Measurements from ENCODE around the gene PCDH9.

The PCDH9 gene

GRCh38 chr13:67014399-67014798 lies 215.7 kb downstream of the PCDH9 start:
- no peak for TF ChIP-seq CTCF (IDR thresholded peaks at IDR 0.05; ENCODE audit: insufficient read depth, low read length, poor library complexity, severe bottlenecking)
- no peak for DNase-seq (ENCODE audit: extremely low read depth, insufficient read length)
- no peak overlapping the region for H3K4me3 ChIP-seq (replicated peaks; ENCODE audit: low read depth, low read length)
- H3K36me3 ChIP-seq (ENCODE audit: control insufficient read depth, insufficient read depth, low read length), result no peaks in the 10 kb centered on the region
- no peaks in the 10 kb centered on the region for H3K27me3 ChIP-seq (replicated peaks; ENCODE audit: control insufficient read depth, insufficient read depth, low read length)

GRCh38 chr13:67013709-67014108 lies 216.4 kb downstream of the PCDH9 start:
- no peak for DNase-seq (ENCODE audit: extremely low read depth, insufficient read length)
- no peak overlapping the region for H3K4me3 ChIP-seq (replicated peaks; ENCODE audit: low read depth, low read length)
- no peak for TF ChIP-seq CTCF (IDR thresholded peaks at IDR 0.05; ENCODE audit: insufficient read depth, low read length, poor library complexity, severe bottlenecking)

GRCh38 chr13:67008075-67008668 lies 222.0 kb downstream of the PCDH9 start:
- Histone ChIP-seq H3K4me3 (replicated peaks; ENCODE audit: low read depth, low read length) (no peak overlapping the region), H3K27me3 (replicated peaks; ENCODE audit: control insufficient read depth, insufficient read depth, low read length) (no peaks in the 10 kb centered on the region), H3K36me3 (ENCODE audit: control insufficient read depth, insufficient read depth, low read length) (no peaks in the 10 kb centered on the region)
- no peak for DNase-seq (ENCODE audit: extremely low read depth, insufficient read length)
- TF ChIP-seq CTCF (IDR thresholded peaks at IDR 0.05; ENCODE audit: insufficient read depth, low read length, poor library complexity, severe bottlenecking), result no peak

More at GRCh38 chr13:67013709-67014108, 216.4 kb downstream of the PCDH9 start:
- Histone ChIP-seq H3K36me3 (ENCODE audit: control insufficient read depth, insufficient read depth, low read length) (no peaks in the 10 kb centered on the region), H3K27me3 (replicated peaks; ENCODE audit: control insufficient read depth, insufficient read depth, low read length) (no peaks in the 10 kb centered on the region)

- no peak overlapping the region for H3K4me3 ChIP-seq (replicated peaks; ENCODE audit: low read depth, low read length)
- TF ChIP-seq CTCF (IDR thresholded peaks at IDR 0.05; ENCODE audit: insufficient read depth, low read length, poor library complexity, severe bottlenecking), result no peak
- H3K36me3 ChIP-seq (ENCODE audit: control insufficient read depth, insufficient read depth, low read length), result no peaks in the 10 kb centered on the region
- no peak for DNase-seq (ENCODE audit: extremely low read depth, insufficient read length)
- H3K27me3 ChIP-seq (replicated peaks; ENCODE audit: control insufficient read depth, insufficient read depth, low read length), result no peaks in the 10 kb centered on the region
Observed at GRCh38 chr13:67004511-67004910, 225.6 kb downstream of the PCDH9 start.

GRCh38 chr13:67003743-67004142 lies 226.4 kb downstream of the PCDH9 start:
- Histone ChIP-seq H3K27me3 (replicated peaks; ENCODE audit: control insufficient read depth, insufficient read depth, low read length) (no peaks in the 10 kb centered on the region), H3K36me3 (ENCODE audit: control insufficient read depth, insufficient read depth, low read length) (no peaks in the 10 kb centered on the region), H3K4me3 (replicated peaks; ENCODE audit: low read depth, low read length) (no peak overlapping the region)
- no peak for TF ChIP-seq CTCF (IDR thresholded peaks at IDR 0.05; ENCODE audit: insufficient read depth, low read length, poor library complexity, severe bottlenecking)
- no peak for DNase-seq (ENCODE audit: extremely low read depth, insufficient read length)

GRCh38 chr13:67001363-67001762 lies 228.8 kb downstream of the PCDH9 start:
- no peak for TF ChIP-seq CTCF (IDR thresholded peaks at IDR 0.05; ENCODE audit: insufficient read depth, low read length, poor library complexity, severe bottlenecking)
- H3K36me3 ChIP-seq (ENCODE audit: control insufficient read depth, insufficient read depth, low read length), result no peaks in the 10 kb centered on the region
- no peak overlapping the region for H3K4me3 ChIP-seq (replicated peaks; ENCODE audit: low read depth, low read length)
- DNase-seq (ENCODE audit: extremely low read depth, insufficient read length), result no peak
- no peaks in the 10 kb centered on the region for H3K27me3 ChIP-seq (replicated peaks; ENCODE audit: control insufficient read depth, insufficient read depth, low read length)
